Esophagus muscularis mucosa (tissue), 4 donors: ENCODE measurements around the gene FKBP10. TPM values are rescaled to one million over a fixed set of nuclear protein-coding genes. Genes with fewer than 3 reads are reported as not detected.

Experiments
- DNase-seq: peaks from one replicate; pipeline ENCODE4 v3.0.0-alpha.2; 2017; ENCODE audit errors: extremely low spot score
- H3K27ac ChIP-seq, 4 donors: fragments of 200-600 bp; sonication (generic); replicated peaks in 1 of 4; 1 replicate in 3 of 4; 2 replicates in 1 of 4; pipeline ENCODE4 v1.5.1; 2016 to 2019; ENCODE audit warnings: mild to moderate bottlenecking in 1 of 4
- H3K27me3 ChIP-seq, 4 donors: fragments of 200-600 bp; sonication (generic); one replicate each; pipeline versions ENCODE4 v1.5.1 to v1.6.0; 2016 to 2019
- H3K36me3 ChIP-seq, 4 donors: fragments of 200-600 bp; sonication (generic); one replicate each; pipeline ENCODE4 v1.5.1; 2016 to 2019
- H3K4me1 ChIP-seq, 4 donors: fragments of 200-600 bp; sonication (generic); one replicate each; pipeline ENCODE4 v1.5.1; 2016 to 2019
- H3K4me3 ChIP-seq, 4 donors: fragments of 200-600 bp; sonication (generic); 1 replicate in 2 of 4; 2 replicates in 2 of 4; pipeline ENCODE4 v1.5.1; 2016 to 2019; ENCODE audit warnings: mild to moderate bottlenecking in 4 of 4, moderate library complexity in 1 of 4
- H3K9me3 ChIP-seq, 4 donors: fragments of 200-600 bp; sonication (generic); 1 replicate in 3 of 4; 2 replicates in 1 of 4; pipeline ENCODE4 v1.5.1; 2016 to 2019
- CTCF ChIP-seq, 3 experiments: fragments of 200-600 bp in 2 of 3; fragments of 450-650 bp in 1 of 3; sonication (generic) in 2 of 3; IDR thresholded peaks; one replicate each; pipeline ENCODE4 v1.5.1; 2017 to 2019; ENCODE audit warnings: antibody characterized with exemption in 3 of 3, mild to moderate bottlenecking in 2 of 3, moderate library complexity in 1 of 3
- EP300 ChIP-seq: sonication (generic); formaldehyde crosslinking; IDR thresholded peaks from one replicate; pipeline ENCODE4 v1.6.1; 2017; ENCODE audit warnings: antibody characterized with exemption
- POLR2A ChIP-seq: fragments of 450-650 bp; IDR thresholded peaks from one replicate; pipeline ENCODE4 v1.6.1; 2017; ENCODE audit warnings: antibody characterized with exemption, moderate library complexity, mild to moderate bottlenecking, low read depth
- POLR2AphosphoS5 ChIP-seq, 2 donors: sonication (generic); formaldehyde crosslinking; IDR thresholded peaks; one replicate each; pipeline ENCODE4 v1.6.1; 2017; ENCODE audit warnings: antibody characterized with exemption in 2 of 2
- WGBS: methylation state at CpG from one replicate; pipeline ENCODE4 v1.1.5; 2018; 5-methylcytosine and 5-hydroxymethylcytosine counted together
- intact Hi-C: fragments of 100-400 bp; cut with DNase I; formaldehyde crosslinking; loops from one replicate; pipeline ENCODE4 v1.15.1; 2023
- total RNA-seq, 4 donors: library from RNA; depleted of rRNA; stranded (reverse); fragments of >200 nt; gene quantifications; one replicate each; pipeline versions ENCODE4 v1.1.0 to v1.2.1, GENCODE V29; 2016

The FKBP10 gene
- total RNA-seq, 4 donors from 2014 or later: 30.5 to 49.4 (median 33.8) TPM

DNA sequence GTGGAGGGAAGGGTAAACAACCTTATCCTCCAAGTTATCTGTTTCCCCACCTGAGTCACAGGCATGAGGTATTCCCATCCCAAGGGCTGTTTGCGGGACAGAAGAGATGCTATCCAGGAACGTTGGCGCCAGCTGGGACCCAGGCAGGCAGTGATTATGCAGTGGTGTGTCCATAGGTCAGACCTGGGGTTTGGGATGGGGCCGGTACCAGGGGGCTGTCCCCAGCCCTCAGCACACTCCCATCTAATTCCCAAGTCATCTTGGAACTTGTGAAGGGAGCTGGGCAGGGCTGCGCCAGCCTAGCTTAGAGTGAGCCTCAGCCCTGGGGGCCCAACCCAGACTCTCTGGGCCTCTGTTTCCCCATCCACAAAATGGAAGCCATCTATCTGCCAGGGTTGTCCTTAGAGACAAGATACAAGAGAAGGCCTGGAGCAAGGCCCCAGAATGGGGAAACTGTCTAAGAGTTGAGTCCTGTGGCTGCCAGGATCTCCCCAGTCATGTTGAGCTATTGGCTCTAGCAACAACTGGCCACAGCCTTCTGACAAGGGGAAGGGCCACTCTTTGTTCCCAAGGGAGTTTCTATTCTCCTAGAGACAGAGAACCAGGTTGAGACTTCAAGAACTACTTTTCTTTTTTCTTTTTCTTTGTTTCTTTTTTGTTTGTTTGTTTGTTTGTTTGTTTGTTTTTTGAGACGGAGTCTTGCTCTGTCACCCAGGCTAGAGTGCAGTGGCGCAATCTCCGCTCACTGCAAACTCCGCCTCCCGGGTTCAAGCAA, 16.5 kb upstream of the FKBP10 start:
- H3K27me3 ChIP-seq: peaks cover 0 to 17% (median 0%) of the 10 kb centered on the region in 4 donors
- H3K4me1 ChIP-seq: peaks cover 15 to 32% (median 26%) of the 10 kb centered on the region in 4 donors
- no peak overlapping the region for H3K4me3 ChIP-seq
- H3K27ac ChIP-seq: no peak overlapping the region
- DNase-seq: no peak
- WGBS: 88% methylated on average over 10 of the region's 10 CpGs
- intact Hi-C loops: no loop called here
- H3K36me3 ChIP-seq: no peaks in the 10 kb centered on the region
- H3K9me3 ChIP-seq: no peaks in the 10 kb centered on the region
- no peak for TF ChIP-seq CTCF (IDR thresholded peaks at IDR 0.05)
- TF ChIP-seq EP300: no peak
- no peak for TF ChIP-seq POLR2AphosphoS5 (IDR thresholded peaks at IDR 0.05)

DNA sequence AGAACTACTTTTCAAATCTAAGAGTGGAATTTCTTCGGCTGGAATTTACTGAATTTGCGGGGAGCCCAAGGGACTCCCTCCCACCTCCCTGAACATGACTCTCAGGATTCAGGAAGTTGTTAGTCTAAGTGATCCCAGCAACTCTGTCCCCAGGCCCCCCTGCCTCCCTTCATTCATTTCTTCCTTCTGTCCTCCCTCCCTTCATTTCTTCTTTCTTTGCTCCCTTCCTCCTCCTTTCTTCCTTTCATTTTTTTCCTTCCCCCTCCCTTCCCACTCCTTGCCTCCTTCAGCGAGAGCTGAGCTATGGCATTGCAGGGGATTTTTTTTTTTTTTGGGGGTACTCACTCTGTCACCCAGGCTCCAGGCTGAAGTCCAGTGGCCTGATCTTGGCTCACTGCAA, 15.4 kb upstream of the FKBP10 start:
- TF ChIP-seq POLR2A: no peak
- no peak for TF ChIP-seq POLR2AphosphoS5 (IDR thresholded peaks at IDR 0.05)
- no peak for TF ChIP-seq CTCF (IDR thresholded peaks at IDR 0.05)
- TF ChIP-seq EP300: no peak
- Histone ChIP-seq H3K27me3 (peaks cover 0 to 17% (median 0%) of the 10 kb centered on the region in 4 donors), H3K4me1 (peaks cover 18 to 29% (median 26%) of the 10 kb centered on the region in 4 donors), H3K4me3 (no peak overlapping the region), H3K9me3 (no peaks in the 10 kb centered on the region), H3K27ac (no peak overlapping the region), H3K36me3 (peaks cover 0 to 2% (median under 1%) of the 10 kb centered on the region in 4 donors)
- WGBS: 87% methylated on average over 3 of the region's 3 CpGs
- intact Hi-C loops: no loop called here
- no peak for DNase-seq

GRCh38 chr17:41799366-41799765, 13.4 kb upstream of the FKBP10 start:
- Histone ChIP-seq H3K9me3 (no peaks in the 10 kb centered on the region), H3K36me3 (peaks cover 0 to 9% (median 4%) of the 10 kb centered on the region in 4 donors), H3K4me3 (no peak overlapping the region), H3K27me3 (peaks cover 0 to 17% (median 0%) of the 10 kb centered on the region in 4 donors), H3K27ac (no peak overlapping the region), H3K4me1 (peaks cover 7 to 14% (median 11%) of the 10 kb centered on the region in 4 donors)
- TF ChIP-seq EP300 (no peak), POLR2AphosphoS5 (IDR thresholded peaks at IDR 0.05) (no peak), POLR2A (no peak), CTCF (IDR thresholded peaks at IDR 0.05) (no peak)
- 80% methylated on average over 8 of the region's 8 CpGs for WGBS
- DNase-seq: no peak
- intact Hi-C loops: no loop called here

DNA sequence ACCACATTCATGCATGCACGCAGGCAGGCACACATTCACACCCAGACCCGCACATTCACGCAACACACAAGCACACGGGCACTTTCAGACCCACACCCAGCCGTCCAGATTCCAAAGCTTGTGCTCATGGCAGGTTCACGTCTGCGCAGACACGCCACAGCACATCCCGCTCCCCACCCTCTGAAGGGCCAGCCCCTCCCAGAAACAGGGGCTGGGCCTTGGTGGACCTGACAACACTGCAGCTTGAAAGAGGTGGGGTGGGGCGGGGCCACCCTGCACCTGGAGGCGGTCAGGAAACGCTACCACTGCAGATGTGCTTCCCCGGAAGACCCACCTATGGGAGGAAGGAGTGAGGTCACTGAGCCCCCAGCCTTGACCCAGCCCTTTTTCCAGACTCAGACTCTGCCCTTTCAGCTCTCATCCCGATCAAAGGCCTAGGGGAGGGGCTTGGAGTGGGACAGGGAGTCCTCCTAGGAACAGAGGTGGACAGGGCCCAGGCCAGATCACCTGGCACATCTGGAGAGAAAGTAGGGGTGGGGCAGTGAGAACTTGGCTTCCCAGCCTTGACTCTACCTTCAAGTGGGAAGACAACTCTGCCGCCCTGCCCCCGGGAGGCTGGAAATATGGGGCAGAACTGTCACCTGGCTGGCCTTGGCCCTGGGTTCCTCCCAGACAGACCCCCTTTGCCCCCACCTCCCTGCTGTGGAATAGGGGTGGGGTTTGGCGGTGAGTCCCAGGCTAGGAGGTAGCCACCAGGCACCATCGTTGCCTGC, 12.0 kb upstream of the FKBP10 start:
- Histone ChIP-seq H3K4me1 (peaks cover 7 to 14% (median 9%) of the 10 kb centered on the region in 4 donors), H3K27ac (peak overlapping the region in 1 of 4 donors; percentile 28), H3K9me3 (no peaks in the 10 kb centered on the region), H3K4me3 (peak overlapping the region in 1 of 4 donors; percentile 23), H3K36me3 (peaks cover 0 to 21% (median 6%) of the 10 kb centered on the region in 4 donors), H3K27me3 (peaks cover 0 to 17% (median 0%) of the 10 kb centered on the region in 4 donors)
- 44% methylated on average over 16 of the region's 18 CpGs for WGBS
- intact Hi-C loops: loop anchor here (1.0 kb wide), 1 partner anchor 62 kb away; no protein-coding TSS in a partner anchor
- DNase-seq: no peak
- TF ChIP-seq POLR2AphosphoS5 (IDR thresholded peaks at IDR 0.05) (no peak), CTCF (IDR thresholded peaks at IDR 0.05) (no peak), EP300 (no peak)
